Stimulated activated CD4-positive, alpha-beta T cell treated with anti-CD3 and anti-CD28 coated beads, Interleukin-4, amount 100 ng/mL, for 1 hour (primary cell): ENCODE measurements around the gene IKZF1.

ENCODE experiments used
- DNase-seq: peaks from one replicate; pipeline ENCODE4 v3.0.0-alpha.2; 2020

Gene IKZF1

DNA sequence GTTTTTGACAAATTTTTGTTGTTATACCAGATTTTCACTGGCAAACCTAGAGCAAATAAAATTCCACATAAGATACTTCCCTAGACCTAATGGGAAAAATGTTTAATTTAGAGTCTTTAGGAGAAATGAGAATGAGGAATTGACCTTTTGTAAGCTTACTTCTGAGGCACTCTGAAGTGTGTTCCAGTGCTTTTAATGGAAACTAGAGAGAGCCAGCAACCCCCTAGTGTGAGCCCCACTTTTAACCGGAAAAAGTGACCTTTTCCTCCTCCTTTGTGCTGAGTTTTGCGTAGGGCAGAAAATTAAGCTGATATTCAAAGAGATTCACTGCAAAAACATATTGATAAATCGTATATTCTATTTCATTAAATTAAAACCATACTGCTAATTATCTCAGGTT lies 5.2 kb downstream of the IKZF1 start:
- DNase-seq = no peak

DNA sequence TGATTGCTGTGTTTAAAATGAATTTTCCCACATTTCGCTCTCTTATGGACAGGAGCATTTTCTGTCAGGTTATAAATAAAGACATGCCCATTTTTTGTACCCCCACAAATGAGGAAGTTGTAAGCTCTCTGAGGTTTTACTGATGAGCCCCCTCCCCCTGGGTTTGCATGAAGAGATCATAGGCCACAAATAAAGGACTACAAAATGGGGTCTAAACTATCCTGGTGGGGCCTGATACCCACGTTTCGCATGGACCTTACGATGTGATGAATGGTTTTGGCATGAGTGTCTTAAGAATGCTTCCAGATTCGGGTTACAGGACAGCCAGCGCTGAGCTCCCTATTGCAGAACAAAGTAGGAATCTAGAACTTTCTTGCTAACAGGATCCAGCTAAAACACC lies 5.8 kb downstream of the IKZF1 start:
- DNase-seq = no peak

DNA sequence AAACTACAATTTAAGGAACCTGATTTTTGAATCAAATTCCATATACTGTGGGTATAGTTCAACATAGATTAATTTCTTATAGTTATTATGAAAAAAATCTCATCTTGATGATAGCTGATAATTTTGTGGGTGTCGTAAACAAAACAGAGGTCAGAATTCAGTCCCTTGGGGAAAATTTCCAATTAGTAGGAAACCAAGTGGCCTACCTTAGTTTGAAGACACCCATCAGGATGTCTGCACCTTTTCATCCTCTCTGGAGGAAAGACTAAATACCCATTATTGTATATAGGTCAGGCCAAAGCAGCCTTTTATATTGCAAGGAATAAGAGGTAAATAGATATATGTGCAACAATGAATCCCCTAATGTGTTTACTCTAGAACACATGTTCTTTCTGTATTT lies 6.4 kb downstream of the IKZF1 start:
- DNase-seq = no peak

DNA sequence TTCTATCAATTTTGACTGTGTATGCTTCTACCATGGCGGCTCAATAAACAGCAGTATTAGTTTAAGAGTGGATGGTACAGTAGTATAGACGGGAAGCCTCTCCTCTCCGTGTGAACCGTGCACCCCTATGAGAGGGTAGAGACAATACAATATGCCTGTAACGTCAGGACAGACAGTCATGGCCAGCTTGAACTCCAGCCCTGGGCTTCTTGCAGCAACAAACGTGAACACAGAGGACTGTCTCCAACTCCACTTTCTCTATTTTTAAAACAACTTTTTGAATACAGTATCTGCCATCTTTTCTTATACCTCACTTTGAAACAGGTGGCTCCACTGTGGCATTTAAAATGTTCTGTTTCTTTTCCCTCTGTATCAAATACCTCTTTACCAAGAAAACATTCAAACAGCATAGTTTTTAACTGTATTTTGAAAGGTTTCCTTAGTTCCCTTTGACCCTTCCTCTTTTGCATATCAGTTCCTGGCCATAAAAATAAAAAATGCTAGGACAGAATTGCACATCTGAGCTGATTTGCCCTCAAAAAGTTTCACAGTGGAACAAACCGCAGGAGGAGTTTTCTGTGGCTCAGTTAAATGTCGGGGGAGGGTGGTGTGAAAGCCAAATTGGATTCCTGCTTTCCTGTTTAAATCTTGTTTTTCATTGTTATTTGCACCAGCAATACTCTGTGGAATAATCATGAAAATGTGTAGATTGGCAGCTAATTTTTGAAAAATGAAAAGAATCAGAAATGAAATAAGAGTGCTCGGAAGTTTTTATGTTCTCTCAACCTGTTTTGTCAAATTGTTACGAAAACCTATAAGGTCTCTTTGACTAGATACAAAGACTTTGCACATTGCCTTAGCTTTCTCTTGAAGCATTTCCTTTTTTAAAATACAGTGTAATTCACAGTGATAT lies 8.0 kb downstream of the IKZF1 start:
- no peak for DNase-seq

- DNase-seq = no peak
Measured at GRCh38 chr7:50314836-50315592, 10.5 kb downstream of the IKZF1 start.

GRCh38 chr7:50315739-50316671 lies 11.5 kb downstream of the IKZF1 start:
- DNase-seq = no peak

DNA sequence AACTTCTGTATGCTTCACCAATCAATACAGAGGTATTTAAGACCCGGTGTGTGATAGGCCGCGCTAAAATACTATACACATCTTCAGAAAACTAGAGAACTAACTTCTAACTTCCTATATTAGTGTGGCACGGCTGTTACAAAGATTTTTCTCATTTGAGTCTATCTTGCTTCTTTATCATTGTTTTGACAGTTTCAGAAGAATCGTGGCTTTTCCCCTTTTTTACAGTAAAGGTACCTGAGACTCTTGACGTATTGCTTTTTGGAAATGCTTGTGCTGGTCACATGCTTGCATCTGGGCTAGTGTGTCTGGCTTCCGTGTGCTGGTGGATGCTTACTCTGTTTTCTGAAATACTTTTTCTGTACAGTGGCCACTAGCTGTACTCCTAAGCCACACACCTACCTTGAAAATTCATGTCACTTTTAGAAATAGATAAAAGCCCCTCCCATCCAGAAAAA lies 12.7 kb downstream of the IKZF1 start:
- no peak for DNase-seq

GRCh38 chr7:50317697-50318669 lies 13.5 kb downstream of the IKZF1 start:
- no peak for DNase-seq

DNA sequence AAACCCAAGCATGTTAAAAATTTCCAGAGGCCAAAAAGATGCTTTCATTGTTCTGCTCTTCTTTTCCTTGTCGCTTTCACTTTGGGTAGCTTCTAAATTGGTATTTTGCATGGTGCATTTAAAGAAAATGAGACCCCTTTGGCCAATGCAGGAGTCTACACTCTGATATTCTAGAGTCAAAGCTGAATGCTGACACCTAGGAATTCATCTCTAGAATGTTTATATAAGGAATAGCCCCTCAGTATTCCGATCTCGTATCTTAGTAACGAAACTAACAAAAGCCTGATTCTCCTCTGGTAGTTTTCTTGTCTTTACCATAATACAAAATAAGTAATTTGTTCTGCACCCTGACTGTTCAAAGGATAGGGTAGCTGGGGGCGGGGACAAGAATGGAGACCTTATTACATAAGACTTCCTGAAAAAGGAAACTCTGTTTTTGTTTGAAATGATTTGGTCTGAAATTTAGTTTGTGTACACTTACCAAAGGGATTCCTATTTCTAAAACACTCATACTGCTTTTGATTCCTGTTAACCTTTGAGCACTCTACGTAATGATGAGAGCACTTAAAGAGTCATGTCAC lies 17.1 kb downstream of the IKZF1 start:
- no peak for DNase-seq

DNA sequence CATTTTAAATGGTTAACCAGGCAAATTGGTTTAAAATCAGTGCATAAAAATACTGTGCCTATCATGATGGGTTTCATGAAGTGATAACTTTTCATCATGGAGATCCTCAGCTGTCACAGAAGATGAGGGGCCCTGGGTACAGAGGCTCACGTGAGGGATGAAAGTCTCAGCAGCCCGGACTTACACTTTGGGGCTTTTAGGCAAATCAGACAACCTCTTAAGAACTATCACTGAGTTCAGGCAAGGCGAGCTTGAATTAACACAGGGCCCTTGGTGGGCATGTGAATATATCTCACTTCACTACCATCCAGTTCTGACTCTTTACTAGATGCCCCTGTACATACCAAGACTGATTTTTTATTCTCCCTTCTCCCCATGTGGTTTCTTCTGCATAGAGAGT lies 19.6 kb downstream of the IKZF1 start:
- no peak for DNase-seq

DNA sequence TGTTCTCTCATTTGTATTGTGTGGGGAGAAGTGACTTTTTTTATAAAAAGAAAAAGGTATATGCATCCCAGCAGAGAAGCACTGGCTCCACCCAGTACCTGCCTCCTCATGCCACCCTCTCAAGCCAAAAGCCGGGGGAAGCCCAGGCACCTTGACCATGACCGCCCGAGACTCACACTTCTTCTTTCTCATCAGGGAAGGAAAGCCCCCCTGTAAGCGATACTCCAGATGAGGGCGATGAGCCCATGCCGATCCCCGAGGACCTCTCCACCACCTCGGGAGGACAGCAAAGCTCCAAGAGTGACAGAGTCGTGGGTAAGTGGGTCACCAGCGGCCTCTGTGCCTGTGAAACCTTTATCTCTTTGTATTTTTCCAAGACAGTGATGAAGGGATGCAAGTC lies 22.9 kb downstream of the IKZF1 start:
- DNase-seq = no peak

DNA sequence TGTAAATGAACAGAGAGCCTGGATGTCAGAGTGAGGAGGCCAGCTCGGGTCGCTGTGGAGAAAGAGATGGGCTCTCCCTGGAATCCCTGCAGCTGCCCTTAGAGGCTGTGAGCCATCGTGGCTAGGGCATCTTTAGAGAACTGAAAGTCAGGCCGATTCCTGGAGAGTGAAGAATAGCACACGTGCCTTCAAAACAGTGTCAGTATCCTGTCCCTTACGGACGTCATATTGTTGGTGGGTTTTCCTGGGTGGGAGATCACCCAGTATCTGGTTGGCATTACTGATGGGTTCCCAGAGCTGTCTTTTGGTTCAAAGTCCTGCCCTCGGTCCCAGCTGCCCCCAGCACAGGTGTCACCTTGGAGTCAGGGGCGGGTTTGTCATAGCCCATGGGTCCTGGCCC lies 25.3 kb downstream of the IKZF1 start:
- DNase-seq = no peak

GRCh38 chr7:50330254-50330653 lies 25.7 kb downstream of the IKZF1 start:
- DNase-seq = no peak

DNA sequence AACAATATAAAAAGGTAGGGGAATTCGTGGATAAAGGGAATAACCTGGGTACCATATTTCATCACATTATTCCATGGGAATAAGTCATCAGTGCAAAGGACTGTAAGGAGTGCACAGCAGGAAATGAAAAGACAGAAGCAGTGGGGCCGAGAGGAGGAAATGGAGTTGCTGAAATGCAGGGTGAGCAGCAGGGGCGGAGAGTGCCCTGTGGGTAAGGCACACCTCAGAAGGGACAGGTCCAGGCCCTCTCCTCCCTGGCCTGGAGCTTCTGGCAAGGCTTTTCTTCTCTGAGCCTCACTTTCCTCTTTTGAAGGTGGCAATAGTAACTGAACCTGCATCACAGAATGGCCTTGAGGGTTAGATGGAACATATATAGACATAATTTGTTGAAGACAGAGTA lies 26.2 kb downstream of the IKZF1 start:
- DNase-seq = no peak

DNA sequence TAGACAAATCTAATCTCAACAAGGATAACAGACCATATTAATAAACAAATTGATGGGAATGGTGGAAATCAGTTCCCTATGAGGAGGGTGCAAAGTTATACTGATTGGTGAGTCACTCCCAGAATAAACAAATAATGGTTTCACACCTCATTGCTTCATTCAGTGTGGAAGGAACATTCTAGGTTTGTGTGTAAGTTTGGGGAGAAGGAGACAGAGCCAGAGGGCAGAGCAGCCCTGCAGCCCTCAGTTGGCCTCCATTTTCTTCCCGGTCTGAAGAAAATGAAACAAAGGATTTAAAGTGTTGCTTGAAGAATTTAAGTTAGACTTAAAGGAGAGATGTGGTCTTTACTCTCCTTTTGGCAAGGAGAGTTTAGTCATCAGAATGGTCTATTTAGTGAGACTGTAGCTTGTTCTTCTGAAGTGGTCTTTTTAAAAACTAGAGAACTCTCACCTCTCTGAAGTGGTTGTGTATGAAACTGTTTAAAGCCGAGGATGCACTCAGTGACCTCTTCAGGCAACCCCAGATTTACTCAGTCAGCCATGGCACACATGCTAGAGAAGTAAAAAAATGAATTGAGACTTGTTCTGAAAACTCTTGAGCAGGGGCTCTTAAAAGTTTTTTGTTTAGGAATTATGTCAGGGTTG lies 27.2 kb downstream of the IKZF1 start:
- no peak for DNase-seq

GRCh38 chr7:50332241-50333165 lies 28.0 kb downstream of the IKZF1 start:
- no peak for DNase-seq

GRCh38 chr7:50333221-50333651 lies 28.7 kb downstream of the IKZF1 start:
- DNase-seq = no peak

DNA sequence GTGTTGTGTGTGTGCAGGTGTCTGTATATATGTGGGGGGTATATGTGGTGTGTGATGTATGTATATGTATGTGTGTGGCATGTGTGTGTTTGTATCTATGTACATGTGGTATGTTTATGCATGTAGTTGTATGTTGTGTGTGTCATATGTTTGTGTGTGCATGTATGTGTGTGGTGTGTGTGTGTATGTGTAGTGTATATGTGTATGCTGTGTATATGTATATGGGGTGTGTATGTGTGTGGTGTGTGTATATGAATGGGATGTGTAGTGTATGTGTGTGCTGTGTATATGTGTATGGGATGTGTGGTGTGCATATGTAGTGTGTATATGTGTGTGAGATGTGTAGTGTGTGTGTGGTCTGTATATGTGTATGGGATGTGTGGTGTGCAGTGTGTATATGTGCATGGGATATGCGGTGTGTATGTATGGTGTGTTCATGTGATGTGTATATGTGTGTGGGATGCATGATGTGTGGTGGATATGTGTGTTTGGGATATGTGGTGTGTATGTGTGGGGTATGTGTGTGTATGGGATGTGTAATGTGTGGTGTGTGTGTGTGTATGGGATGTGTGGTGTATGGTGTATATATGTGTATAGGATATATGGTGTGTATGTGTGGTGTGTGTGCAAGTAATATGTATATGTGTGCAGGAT lies 30.0 kb downstream of the IKZF1 start:
- no peak for DNase-seq

GRCh38 chr7:50335230-50335794 lies 30.8 kb downstream of the IKZF1 start:
- DNase-seq = no peak
